Neural progenitor cell (in vitro differentiated cells): ENCODE data around the gene MTHFSD.

Experiments used
- CTCF ChIP-seq: fragments of 200-600 bp; sonication (generic); IDR thresholded peaks from 2 replicates; pipeline ENCODE4 v1.5.1; 2017; ENCODE audit warnings: antibody characterized with exemption, mild to moderate bottlenecking
- EZH2 ChIP-seq: fragments of 200-600 bp; sonication (generic); IDR thresholded peaks from 2 replicates; pipeline ENCODE4 v1.6.1; 2017; ENCODE audit warnings: antibody characterized with exemption, mild to moderate bottlenecking, moderate library complexity

GRCh38 chr16:86577314-86577971, 22.4 kb upstream of the MTHFSD start:
- TF ChIP-seq CTCF (no peak), EZH2 (no peak)
